Measurements from ENCODE around the gene NCMAP. TPM values are rescaled to one million over a fixed set of nuclear protein-coding genes. Genes with fewer than 3 reads are reported as not detected.
"Not testable (repeated sequence)": the region's sequence is repeated elsewhere in the genome, so short reads cannot be mapped to it uniquely, and the experiment has no call there.

The NCMAP gene
- total RNA-seq, 1 donor from 2014 or later: not detected

- H3K36me3 Mint-ChIP-seq (ENCODE audit: low read depth): peaks cover 4% of the 10 kb centered on the region
- peaks cover 12% of the 10 kb centered on the region for H3K4me1 Mint-ChIP-seq (ENCODE audit: low read depth)
- H3K9me3 Mint-ChIP-seq (ENCODE audit: low read depth): no peaks in the 10 kb centered on the region
These were observed 40.9 kb upstream of the NCMAP start for GRCh38 chr1:24514946-24515345.

GRCh38 chr1:24515671-24516209, 40.1 kb upstream of the NCMAP start:
- Mint-ChIP-seq H3K4me1 (ENCODE audit: low read depth) (peaks cover 12% of the 10 kb centered on the region), H3K27ac (ENCODE audit: unreplicated experiment) (peak overlapping the region; percentile 52)
- H3K27me3 Mint-ChIP-seq (ENCODE audit: low read depth); DNase-seq (ENCODE audit: low spot score); H3K9me3 Mint-ChIP-seq (ENCODE audit: low read depth); H3K36me3 Mint-ChIP-seq (ENCODE audit: low read depth); H3K4me3 Mint-ChIP-seq (ENCODE audit: unreplicated experiment): not testable (repeated sequence)

More at GRCh38 chr1:24514946-24515345, 40.9 kb upstream of the NCMAP start:
- DNase-seq (ENCODE audit: low spot score): no peak
- Mint-ChIP-seq H3K4me3 (ENCODE audit: unreplicated experiment) (no peak overlapping the region), H3K27ac (ENCODE audit: unreplicated experiment) (no peak overlapping the region), H3K27me3 (ENCODE audit: low read depth) (no peaks in the 10 kb centered on the region)
- no peak for TF ChIP-seq CTCF (IDR thresholded peaks at IDR 0.05)

GRCh38 chr1:24516506-24516905, 39.4 kb upstream of the NCMAP start:
- DNase-seq (ENCODE audit: low spot score): no peak
- Mint-ChIP-seq H3K4me1 (ENCODE audit: low read depth) (peaks cover 12% of the 10 kb centered on the region), H3K36me3 (ENCODE audit: low read depth) (peaks cover 7% of the 10 kb centered on the region), H3K27ac (ENCODE audit: unreplicated experiment) (no peak overlapping the region), H3K9me3 (ENCODE audit: low read depth) (peaks cover 4% of the 10 kb centered on the region), H3K27me3 (ENCODE audit: low read depth) (no peaks in the 10 kb centered on the region), H3K4me3 (ENCODE audit: unreplicated experiment) (no peak overlapping the region)
- TF ChIP-seq CTCF (IDR thresholded peaks at IDR 0.05): no peak

- no peak overlapping the region for H3K27ac Mint-ChIP-seq (ENCODE audit: unreplicated experiment)
- TF ChIP-seq CTCF (IDR thresholded peaks at IDR 0.05): no peak
- peaks cover 12% of the 10 kb centered on the region for H3K4me1 Mint-ChIP-seq (ENCODE audit: low read depth)
- peaks cover 7% of the 10 kb centered on the region for H3K36me3 Mint-ChIP-seq (ENCODE audit: low read depth)
- H3K27me3 Mint-ChIP-seq (ENCODE audit: low read depth): no peaks in the 10 kb centered on the region
- no peak overlapping the region for H3K4me3 Mint-ChIP-seq (ENCODE audit: unreplicated experiment)
- peaks cover 4% of the 10 kb centered on the region for H3K9me3 Mint-ChIP-seq (ENCODE audit: low read depth)
- no peak for DNase-seq (ENCODE audit: low spot score)
These were observed 38.0 kb upstream of the NCMAP start for GRCh38 chr1:24517898-24518297.

- H3K27me3 Mint-ChIP-seq (ENCODE audit: low read depth); H3K27ac Mint-ChIP-seq (ENCODE audit: unreplicated experiment); H3K36me3 Mint-ChIP-seq (ENCODE audit: low read depth); H3K4me1 Mint-ChIP-seq (ENCODE audit: low read depth); H3K4me3 Mint-ChIP-seq (ENCODE audit: unreplicated experiment); DNase-seq (ENCODE audit: low spot score); H3K9me3 Mint-ChIP-seq (ENCODE audit: low read depth): not testable (repeated sequence)
These were observed 35.6 kb upstream of the NCMAP start for GRCh38 chr1:24520282-24520681.

GRCh38 chr1:24525606-24526005, 30.3 kb upstream of the NCMAP start:
- Mint-ChIP-seq H3K36me3 (ENCODE audit: low read depth) (no peaks in the 10 kb centered on the region), H3K27ac (ENCODE audit: unreplicated experiment) (no peak overlapping the region), H3K4me1 (ENCODE audit: low read depth) (no peaks in the 10 kb centered on the region), H3K9me3 (ENCODE audit: low read depth) (no peaks in the 10 kb centered on the region), H3K4me3 (ENCODE audit: unreplicated experiment) (no peak overlapping the region), H3K27me3 (ENCODE audit: low read depth) (no peaks in the 10 kb centered on the region)
- DNase-seq (ENCODE audit: low spot score): no peak
- no peak for TF ChIP-seq CTCF (IDR thresholded peaks at IDR 0.05)
